T1000 (cell line): ENCODE measurements around the gene NELFB.

ENCODE experiments used
- DNase-seq: peaks from one replicate; lab custom pipeline; 2025; ENCODE audit warnings: mixed read lengths; lab: John Stamatoyannopoulos, UW

NELFB gene

GRCh38 chr9:137281345-137282116, 26.4 kb downstream of the NELFB start:
- no peak for DNase-seq

GRCh38 chr9:137286975-137287383, 31.9 kb downstream of the NELFB start:
- DNase-seq, result no peak

GRCh38 chr9:137293094-137293481, 38.0 kb downstream of the NELFB start:
- no peak for DNase-seq

GRCh38 chr9:137293482-137294090, 38.5 kb downstream of the NELFB start:
- no peak for DNase-seq

- DNase-seq, result no peak
Observed at GRCh38 chr9:137294091-137294680, 39.1 kb downstream of the NELFB start.

GRCh38 chr9:137294681-137295237, 39.6 kb downstream of the NELFB start:
- no peak for DNase-seq

- DNase-seq, result no peak
Observed at GRCh38 chr9:137295238-137295811, 40.2 kb downstream of the NELFB start.

GRCh38 chr9:137295849-137296669, 40.9 kb downstream of the NELFB start:
- no peak for DNase-seq

GRCh38 chr9:137296670-137297664, 41.8 kb downstream of the NELFB start:
- no peak for DNase-seq

GRCh38 chr9:137297966-137298365, 42.8 kb downstream of the NELFB start:
- DNase-seq, result no peak

GRCh38 chr9:137298401-137299202, 43.5 kb downstream of the NELFB start:
- DNase-seq, result no peak

- DNase-seq, result no peak
Observed at GRCh38 chr9:137299203-137299565, 44.1 kb downstream of the NELFB start.

- DNase-seq, result no peak
Observed at GRCh38 chr9:137299938-137300337, 44.8 kb downstream of the NELFB start.

GRCh38 chr9:137300567-137301080, 45.5 kb downstream of the NELFB start:
- DNase-seq, result no peak

GRCh38 chr9:137301081-137301947, 46.2 kb downstream of the NELFB start:
- DNase-seq, result no peak

GRCh38 chr9:137302118-137302448, 47.0 kb downstream of the NELFB start, which contains the start of gene NRARP:
Gene NRARP, minus strand, starts transcription at chr9:137302271. Its CDS starts 343 bp downstream, at chr9:137301928.
- no peak for DNase-seq

- peak; percentile 45 for DNase-seq
Observed at GRCh38 chr9:137302449-137303150, 47.5 kb downstream of the NELFB start.
